IMR-90 (cell line): Measurements from ENCODE around the gene DBI. TPM values are rescaled to one million over a fixed set of nuclear protein-coding genes. Genes with fewer than 3 reads are reported as not detected.

Experiments
- ATAC-seq: fragments of 200-7000 bp; cut with Tn5 transposase; 2 replicates; pipeline ENCODE4 v1.9.1; 2020; ENCODE audit warnings: low read depth, mild to moderate bottlenecking, moderate library complexity
- BruUV-seq: library from RNA; stranded (reverse); fragments of 400-500 nt; replicated peaks from 2 replicates; lab custom pipeline; 2021; lab: Mats Ljungman, UMichigan
- CTCF ChIA-PET: fragments of 300-600 bp; formaldehyde crosslinking; extraction: SDS; loops from one replicate; lab custom pipeline; 2021; ENCODE audit warnings: antibody characterized with exemption; lab: Yijun Ruan, JAX
- POLR2A ChIA-PET: fragments of 300-600 bp; sonication (Branson Sonifier 250); formaldehyde crosslinking; loops from one replicate; lab custom pipeline; 2022; ENCODE audit warnings: antibody characterized with exemption; ENCODE audit not compliant: unreplicated experiment; lab: Charles Lee
- DNase-seq: peaks from one replicate; pipeline ENCODE4 v3.0.0; 2013
- H2AFZ ChIP-seq: replicated peaks from 2 replicates; pipeline ENCODE3; 2013; ENCODE audit warnings: low read length, mild to moderate bottlenecking; ENCODE audit not compliant: poor library complexity
- H2AK5ac ChIP-seq: 2 replicates; pipeline ENCODE4 v1.6.1; 2013; ENCODE audit warnings: low read depth, low read length, inconsistent platforms
- H2AK9ac ChIP-seq: replicated peaks from 2 replicates; pipeline ENCODE3; 2013; ENCODE audit warnings: mild to moderate bottlenecking, low read depth, low read length, moderate library complexity; ENCODE audit not compliant: poor library complexity
- H2BK120ac ChIP-seq: 2 replicates; pipeline ENCODE4 v1.6.1; 2013; ENCODE audit warnings: low read depth, low read length, inconsistent platforms
- H2BK15ac ChIP-seq: 3 replicates; pipeline ENCODE4 v1.6.1; 2013; ENCODE audit warnings: low read depth, low read length, inconsistent platforms
- H2BK20ac ChIP-seq: 2 replicates; pipeline ENCODE4 v1.6.1; 2013; ENCODE audit warnings: low read depth, mild to moderate bottlenecking, inconsistent platforms, low read length, moderate library complexity
- H2BK5ac ChIP-seq: 2 replicates; pipeline ENCODE4 v1.6.1; 2013; ENCODE audit warnings: mild to moderate bottlenecking, low read depth, low read length, inconsistent platforms; ENCODE audit not compliant: poor library complexity, severe bottlenecking
- H3K14ac ChIP-seq: replicated peaks from 2 replicates; pipeline ENCODE4 v1.6.1; 2013; ENCODE audit warnings: low read depth, low read length, inconsistent platforms
- H3K18ac ChIP-seq: 2 replicates; pipeline ENCODE4 v1.6.1; 2013; ENCODE audit warnings: low read depth, low read length, control low read depth
- H3K23ac ChIP-seq: 2 replicates; pipeline ENCODE4 v1.6.1; 2013; ENCODE audit warnings: low read depth, low read length, inconsistent platforms
- H3K27ac ChIP-seq: 2 replicates; pipeline ENCODE4 v1.5.1; 2013; ENCODE audit warnings: mild to moderate bottlenecking, control low read depth, low read length; ENCODE audit not compliant: insufficient read depth
- H3K27me3 ChIP-seq: 2 replicates; pipeline ENCODE4 v1.6.1; 2013; ENCODE audit warnings: low read length; ENCODE audit not compliant: control insufficient read depth, insufficient read depth
- H3K36me3 ChIP-seq: 2 replicates; pipeline ENCODE4 v1.6.1; 2013; ENCODE audit warnings: low read length, mixed read lengths; ENCODE audit not compliant: control insufficient read depth, insufficient read depth
- H3K4ac ChIP-seq: 2 replicates; pipeline ENCODE4 v1.6.1; 2013; ENCODE audit warnings: low read depth, low read length, inconsistent platforms
- H3K4me1 ChIP-seq: 2 replicates; pipeline ENCODE4 v1.6.1; 2013; ENCODE audit warnings: low read length, mixed read lengths; ENCODE audit not compliant: control insufficient read depth, insufficient read depth
- H3K4me2 ChIP-seq: 2 replicates; pipeline ENCODE4 v1.6.1; 2013; ENCODE audit warnings: low read depth, mild to moderate bottlenecking, control low read depth, low read length, moderate library complexity
- H3K4me3 ChIP-seq: 2 replicates; pipeline ENCODE4 v1.5.1; 2013; ENCODE audit warnings: low read depth, mild to moderate bottlenecking, control low read depth, low read length, moderate library complexity; ENCODE audit not compliant: insufficient read depth
- H3K56ac ChIP-seq: 2 replicates; pipeline ENCODE4 v1.6.1; 2013; ENCODE audit warnings: low read length, inconsistent platforms; ENCODE audit not compliant: insufficient read depth; ENCODE audit errors: extremely low read depth
- H3K79me1 ChIP-seq, 2 experiments: 2 replicates each; pipeline ENCODE4 v1.6.1; 2013; ENCODE audit warnings: low read length in 2 of 2, inconsistent platforms in 1 of 2, low read depth in 1 of 2
- H3K9ac ChIP-seq: 2 replicates; pipeline ENCODE4 v1.6.1; 2013; ENCODE audit warnings: low read depth, low read length, control low read depth
- H3K9me1 ChIP-seq: 2 replicates; pipeline ENCODE4 v1.6.1; 2013; ENCODE audit warnings: low read length, inconsistent platforms; ENCODE audit not compliant: insufficient read depth
- H3K9me3 ChIP-seq: 2 replicates; pipeline ENCODE4 v1.6.1; 2013; ENCODE audit warnings: low read length; ENCODE audit not compliant: control insufficient read depth, insufficient read depth
- H4K20me1 ChIP-seq: 2 replicates; pipeline ENCODE4 v1.6.1; 2013; ENCODE audit warnings: low read length, inconsistent platforms; ENCODE audit not compliant: insufficient read depth
- H4K5ac ChIP-seq: 2 replicates; pipeline ENCODE4 v1.6.1; 2013; ENCODE audit warnings: mild to moderate bottlenecking, low read depth, low read length, control low read depth
- H4K8ac ChIP-seq, 2 experiments: 2 replicates each; pipeline ENCODE4 v1.6.1; 2013; ENCODE audit warnings: low read depth in 2 of 2, low read length in 2 of 2, control low read depth in 1 of 2, inconsistent platforms in 1 of 2
- H4K91ac ChIP-seq: 2 replicates; pipeline ENCODE4 v1.6.1; 2013; ENCODE audit warnings: low read depth, low read length, inconsistent platforms; ENCODE audit not compliant: insufficient read depth
- BHLHE40 ChIP-seq: fragments of 150-350 bp; IDR thresholded peaks from 2 replicates; pipeline ENCODE4 v1.6.1; 2016; ENCODE audit warnings: mild to moderate bottlenecking, low read depth, low read length
- CEBPB ChIP-seq: IDR thresholded peaks from 2 replicates; pipeline ENCODE4 v1.6.1; 2012; ENCODE audit warnings: low read depth, low read length, improper control_type of control experiment
- CHD1 ChIP-seq: IDR thresholded peaks from 2 replicates; pipeline ENCODE4 v1.6.1; 2012; ENCODE audit warnings: low read depth, low read length, improper control_type of control experiment
- CTCF ChIP-seq: conservative IDR thresholded peaks from 2 replicates; pipeline ENCODE4 v1.5.1; 2012; ENCODE audit warnings: mild to moderate bottlenecking, low read depth, low read length, improper control_type of control experiment
- FOS ChIP-seq: fragments of 150-350 bp; IDR thresholded peaks from 2 replicates; pipeline ENCODE4 v1.6.1; 2016; ENCODE audit warnings: low read depth, low read length
- MAFK ChIP-seq: IDR thresholded peaks from 2 replicates; pipeline ENCODE4 v1.6.1; 2012; ENCODE audit warnings: low read depth, low read length, improper control_type of control experiment
- MAZ ChIP-seq: IDR thresholded peaks from 2 replicates; pipeline ENCODE4 v1.6.1; 2012; ENCODE audit warnings: low read depth, mild to moderate bottlenecking, low read length, improper control_type of control experiment, moderate library complexity, borderline replicate concordance
- MXI1 ChIP-seq: IDR thresholded peaks from 2 replicates; pipeline ENCODE4 v1.6.1; 2012; ENCODE audit warnings: low read depth, mild to moderate bottlenecking, low read length, moderate library complexity, borderline replicate concordance
- NFE2L2 ChIP-seq: fragments of 150-350 bp; IDR thresholded peaks from 2 replicates; pipeline ENCODE4 v1.6.1; 2016; ENCODE audit warnings: low read depth, mild to moderate bottlenecking, low read length
- POLR2A ChIP-seq: IDR thresholded peaks from 2 replicates; pipeline ENCODE4 v1.6.1; 2012; ENCODE audit warnings: mild to moderate bottlenecking, low read depth, low read length
- RAD21 ChIP-seq: IDR thresholded peaks from 2 replicates; pipeline ENCODE4 v1.6.1; 2012; ENCODE audit warnings: low read length, improper control_type of control experiment
- RCOR1 ChIP-seq: IDR thresholded peaks from 2 replicates; pipeline ENCODE4 v1.6.1; 2012; ENCODE audit warnings: mild to moderate bottlenecking, low read length, improper control_type of control experiment; ENCODE audit not compliant: insufficient replicate concordance
- RFX5 ChIP-seq: IDR thresholded peaks from 2 replicates; pipeline ENCODE4 v1.8.0; 2012; ENCODE audit warnings: low read depth, mild to moderate bottlenecking, low read length, moderate library complexity
- SMC3 ChIP-seq: fragments of 150-350 bp; IDR thresholded peaks from 2 replicates; pipeline ENCODE4 v1.6.1; 2016; ENCODE audit warnings: low read depth, mild to moderate bottlenecking, antibody characterized with exemption, low read length, moderate library complexity
- WGBS, 2 experiments: methylation state at CpG; one replicate each; pipeline versions ENCODE4 v1.1.5 to v1.1.7; 2013; ENCODE audit warnings: missing lambda C conversion rate in 2 of 2; ENCODE audit not compliant: insufficient read length in 1 of 2; ENCODE audit errors: extremely low coverage in 2 of 2; 5-methylcytosine and 5-hydroxymethylcytosine counted together
- dilution Hi-C: fragments of 300-500 bp; cut with HindIII; formaldehyde crosslinking; loops from one replicate; pipeline ENCODE4 v1.14.3; 2018; ENCODE audit warnings: low sequenced_read_pairs; ENCODE audit not compliant: unreplicated experiment
- in situ Hi-C: fragments of 300-500 bp; cut with MboI; formaldehyde crosslinking; loops from 3 replicates; pipeline ENCODE4 v1.14.3; 2019; ENCODE audit warnings: low sequenced_read_pairs, inconsistent platforms, mixed read lengths
- intact Hi-C: fragments of 100-400 bp; cut with micrococcal nuclease; formaldehyde crosslinking; loops from 2 replicates; pipeline ENCODE4 v1.10.0; 2022
- polyA plus RNA-seq, 3 experiments: library from polyadenylated mRNA; depleted of rRNA; stranded (reverse); fragments of >200 nt; gene quantifications; 2 replicates each; pipeline ENCODE4 v1.2.3, GENCODE V29; 2012; ENCODE audit warnings: low replicate concordance in 1 of 3
- total RNA-seq: library from RNA; depleted of rRNA; stranded (reverse); fragments of >200 nt; gene quantifications from 2 replicates; pipeline ENCODE4 v1.2.3, GENCODE V29; 2012
- TF ChIP-seq, protein P1 (sequence below): fragments of 150-350 bp; IDR thresholded peaks from 2 replicates; pipeline ENCODE4 v1.6.1; 2016; ENCODE audit warnings: low read depth, mild to moderate bottlenecking, low read length, moderate library complexity, borderline replicate concordance
- TF ChIP-seq, protein P2 (sequence below): fragments of 150-350 bp; IDR thresholded peaks from 2 replicates; pipeline ENCODE4 v1.6.1; 2017; ENCODE audit warnings: mild to moderate bottlenecking, antibody characterized with exemption, low read length, low read depth

Gene DBI
- total and polyA plus RNA-seq, 2 of the 4 experiments (the other 2 are of a cell fraction), result 42.5 to 278 TPM

DNA sequence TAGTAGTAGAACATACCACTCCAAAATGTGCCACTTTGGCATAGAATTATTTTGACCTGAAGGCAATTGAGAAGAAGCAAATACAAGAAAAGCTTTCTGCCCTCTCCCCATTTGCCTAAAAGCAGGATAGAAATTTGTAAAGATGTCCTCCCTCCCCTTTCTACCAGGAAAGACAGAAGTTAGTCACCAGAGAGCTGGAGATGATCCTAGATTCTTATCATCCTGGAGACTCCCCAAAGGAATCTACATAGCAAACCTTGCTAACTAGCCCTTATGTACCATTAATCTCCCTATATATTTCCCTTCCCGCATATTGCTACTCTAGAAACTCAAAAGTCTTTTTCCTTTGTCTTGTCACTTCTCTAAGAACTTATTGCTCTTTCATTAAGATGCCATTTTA lies 52.3 kb downstream of the DBI start:
- H2BK120ac ChIP-seq, result no peak overlapping the region
- H2BK5ac ChIP-seq, result no peak overlapping the region
- no peak overlapping the region for H3K4ac ChIP-seq
- no peak overlapping the region for H2BK15ac ChIP-seq
- no peak overlapping the region for H2AK5ac ChIP-seq
- WGBS, 2 experiments, result no CpG with 5 or more reads among the region's 1 CpG
- H4K91ac ChIP-seq, result no peak overlapping the region
- no peaks in the 10 kb centered on the region for H4K20me1 ChIP-seq
- no peaks in the 10 kb centered on the region for H3K4me1 ChIP-seq
- no peak overlapping the region for H3K4me3 ChIP-seq
- no peak overlapping the region for H3K4me2 ChIP-seq
- no TSS peak for BruUV-seq
- no peak overlapping the region for H3K27ac ChIP-seq
- H2AFZ ChIP-seq, result no peak overlapping the region
- no peak overlapping the region for H3K56ac ChIP-seq
- intact Hi-C loops, result no loop called here
- TF ChIP-seq FOS (no peak), BHLHE40 (no peak), NFE2L2 (no peak), POLR2A (no peak), RAD21 (no peak), RCOR1 (no peak), CTCF (no peak), MAFK (no peak), MXI1 (no peak), SMC3 (no peak), RFX5 (no peak), CEBPB (no peak), CHD1 (no peak), MAZ (no peak)
- TF ChIP-seq, protein P1, sequence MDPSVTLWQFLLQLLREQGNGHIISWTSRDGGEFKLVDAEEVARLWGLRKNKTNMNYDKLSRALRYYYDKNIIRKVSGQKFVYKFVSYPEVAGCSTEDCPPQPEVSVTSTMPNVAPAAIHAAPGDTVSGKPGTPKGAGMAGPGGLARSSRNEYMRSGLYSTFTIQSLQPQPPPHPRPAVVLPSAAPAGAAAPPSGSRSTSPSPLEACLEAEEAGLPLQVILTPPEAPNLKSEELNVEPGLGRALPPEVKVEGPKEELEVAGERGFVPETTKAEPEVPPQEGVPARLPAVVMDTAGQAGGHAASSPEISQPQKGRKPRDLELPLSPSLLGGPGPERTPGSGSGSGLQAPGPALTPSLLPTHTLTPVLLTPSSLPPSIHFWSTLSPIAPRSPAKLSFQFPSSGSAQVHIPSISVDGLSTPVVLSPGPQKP, result no peak
- TF ChIP-seq, protein P2, sequence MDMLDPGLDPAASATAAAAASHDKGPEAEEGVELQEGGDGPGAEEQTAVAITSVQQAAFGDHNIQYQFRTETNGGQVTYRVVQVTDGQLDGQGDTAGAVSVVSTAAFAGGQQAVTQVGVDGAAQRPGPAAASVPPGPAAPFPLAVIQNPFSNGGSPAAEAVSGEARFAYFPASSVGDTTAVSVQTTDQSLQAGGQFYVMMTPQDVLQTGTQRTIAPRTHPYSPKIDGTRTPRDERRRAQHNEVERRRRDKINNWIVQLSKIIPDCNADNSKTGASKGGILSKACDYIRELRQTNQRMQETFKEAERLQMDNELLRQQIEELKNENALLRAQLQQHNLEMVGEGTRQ, result no peak
- no peak overlapping the region for H3K23ac ChIP-seq
- H3K27me3 ChIP-seq, result peaks cover 4% of the 10 kb centered on the region
- ATAC-seq (no peak), DNase-seq (no peak)
- H3K9me3 ChIP-seq, result no peaks in the 10 kb centered on the region
- no peaks in the 10 kb centered on the region for H3K36me3 ChIP-seq
- ChIA-PET CTCF (no interaction called here), POLR2A (no interaction called here)
- H3K14ac ChIP-seq, result no peak overlapping the region
- no peak overlapping the region for H2BK20ac ChIP-seq
- no peak overlapping the region for H3K9ac ChIP-seq
- H3K9me1 ChIP-seq, result no peaks in the 10 kb centered on the region
- H3K79me1 ChIP-seq, result no peaks in the 10 kb centered on the region
- in situ Hi-C loops, result loop anchor here (5.0 kb wide), 1 partner anchor 48 kb away; no protein-coding TSS in a partner anchor
- dilution Hi-C loops, result no loop called here
- no peak overlapping the region for H2AK9ac ChIP-seq
- H4K8ac ChIP-seq, result no peak overlapping the region
- no peak overlapping the region for H3K18ac ChIP-seq
- no peak overlapping the region for H4K5ac ChIP-seq
